HepG2 (cell line): Measurements from ENCODE around the gene TBX10. TPM values are rescaled to one million over a fixed set of nuclear protein-coding genes. Genes with fewer than 3 reads are reported as not detected.
"Not testable (repeated sequence)": the region's sequence is repeated elsewhere in the genome, so short reads cannot be mapped to it uniquely, and the experiment has no call there.

Experiments
- ATAC-seq: fragments of 200-7000 bp; cut with Tn5 transposase; 3 replicates; pipeline ENCODE4 v1.9.1; 2020; ENCODE audit warnings: mild to moderate bottlenecking, moderate library complexity
- BruUV-seq: library from RNA; stranded (reverse); fragments of 400-500 nt; replicated peaks from 2 replicates; lab custom pipeline; 2021; lab: Mats Ljungman, UMichigan
- CTCF ChIA-PET: fragments of 300-600 bp; formaldehyde crosslinking; extraction: SDS; loops from one replicate; lab custom pipeline; 2021; ENCODE audit warnings: low total read pairs, inconsistent platforms, low intra/inter-chr PET ratio; lab: Yijun Ruan, JAX
- POLR2A ChIA-PET: fragments of 350-600 bp; sonication (Branson Sonifier 250); formaldehyde crosslinking; loops from one replicate; lab custom pipeline; 2020; ENCODE audit warnings: antibody characterized with exemption, inconsistent platforms; lab: Yijun Ruan, JAX
- DNase-seq: peaks from one replicate; pipeline ENCODE4 v3.0.0-alpha.2; 2015; ENCODE audit warnings: low spot score
- FAIRE-seq: peaks from 3 replicates; lab custom pipeline; 2011; peaks lifted over from hg19 to GRCh38; lab: Jason Lieb, UNC
- H2AFZ ChIP-seq: one replicate; pipeline ENCODE4 v1.6.1; 2011; ENCODE audit warnings: low read length, inconsistent platforms
- H3K27ac ChIP-seq: fragments of 300-600 bp; 3 replicates; pipeline ENCODE4 v1.8.0; 2011; ENCODE audit warnings: mixed run types, mild to moderate bottlenecking, mixed read lengths, low read length, inconsistent platforms; ENCODE audit not compliant: insufficient read depth; ENCODE audit errors: extremely low read length
- H3K27me3 ChIP-seq, 2 experiments: fragments of 200-600 bp in 1 of 2; 2 replicates in 1 of 2; 3 replicates in 1 of 2; pipeline versions ENCODE4 v1.6.0 to v1.8.0; 2011; ENCODE audit warnings: low read length in 2 of 2, mild to moderate bottlenecking in 2 of 2, moderate library complexity in 2 of 2, inconsistent platforms in 1 of 2; ENCODE audit not compliant: insufficient read depth in 2 of 2, control insufficient read depth in 1 of 2
- H3K36me3 ChIP-seq, 2 experiments: fragments of 200-600 bp in 1 of 2; replicated peaks in 1 of 2; 2 replicates in 1 of 2; 3 replicates in 1 of 2; pipeline versions ENCODE4 v1.5.1 to v1.8.0; 2011; ENCODE audit warnings: low read length in 2 of 2, inconsistent platforms in 1 of 2; ENCODE audit not compliant: insufficient read depth in 2 of 2, control insufficient read depth in 1 of 2
- H3K4me1 ChIP-seq: 2 replicates; pipeline ENCODE4 v1.5.1; 2012; ENCODE audit warnings: low read length, inconsistent platforms; ENCODE audit not compliant: insufficient read depth
- H3K4me2 ChIP-seq: 2 replicates; pipeline ENCODE4 v1.6.0; 2011; ENCODE audit warnings: low read depth, low read length, inconsistent platforms
- H3K4me3 ChIP-seq, 3 experiments: fragments of 200-600 bp in 1 of 3; sonication (generic), shearing (Covaris generic) in 1 of 3; replicated peaks in 1 of 3; 2 replicates each; pipeline ENCODE4 v1.5.1; 2011 to 2016; ENCODE audit warnings: low read length in 3 of 3, inconsistent platforms in 2 of 3, low read depth in 2 of 3, mild to moderate bottlenecking in 2 of 3, control low read depth in 1 of 3, mixed read lengths in 1 of 3; ENCODE audit not compliant: insufficient read depth in 1 of 3
- H3K79me2 ChIP-seq: one replicate; pipeline ENCODE4 v1.6.1; 2011; ENCODE audit warnings: low read length, inconsistent platforms; ENCODE audit not compliant: insufficient read depth
- H3K9ac ChIP-seq: 2 replicates; pipeline ENCODE4 v1.6.0; 2011; ENCODE audit warnings: mild to moderate bottlenecking, low read depth, low read length, inconsistent platforms; ENCODE audit not compliant: insufficient read depth
- H3K9me3 ChIP-seq: 2 replicates; pipeline ENCODE4 v1.5.1; 2012; ENCODE audit warnings: mild to moderate bottlenecking, low read length
- H4K20me1 ChIP-seq: 2 replicates; pipeline ENCODE4 v1.6.0; 2011; ENCODE audit warnings: inconsistent platforms, mild to moderate bottlenecking, low read length, moderate library complexity; ENCODE audit not compliant: insufficient read depth
- BRD4 ChIP-seq: sonication (generic); formaldehyde crosslinking; IDR thresholded peaks from 2 replicates; pipeline ENCODE4 v1.4.0; 2020; ENCODE audit warnings: missing genetic modification reagents
- FOXJ3 ChIP-seq: sonication (generic); formaldehyde crosslinking; IDR thresholded peaks from 2 replicates; pipeline ENCODE4 v1.4.0; 2020; ENCODE audit warnings: missing genetic modification reagents, mild to moderate bottlenecking, borderline replicate concordance
- NFIB ChIP-seq: sonication (generic); formaldehyde crosslinking; IDR thresholded peaks from 2 replicates; pipeline ENCODE4 v1.9.0; 2021; ENCODE audit warnings: missing genetic modification reagents, mild to moderate bottlenecking, borderline replicate concordance
- TRAFD1 ChIP-seq: sonication (generic); formaldehyde crosslinking; IDR thresholded peaks from 2 replicates; pipeline ENCODE4 v1.5.1; 2020; ENCODE audit warnings: missing genetic modification reagents, mild to moderate bottlenecking, borderline replicate concordance
- UBTF ChIP-seq: sonication (generic); formaldehyde crosslinking; IDR thresholded peaks from 2 replicates; pipeline ENCODE4 v1.4.0; 2020; ENCODE audit warnings: mild to moderate bottlenecking, missing genetic modification reagents
- ZFP1 ChIP-seq: IDR thresholded peaks from 2 replicates; pipeline ENCODE4 v1.6.1; 2016
- ZMYM3 ChIP-seq: sonication (generic); formaldehyde crosslinking; IDR thresholded peaks from 2 replicates; pipeline ENCODE4 v1.5.1; 2020; ENCODE audit warnings: mild to moderate bottlenecking, missing genetic modification reagents
- ZNF281 ChIP-seq: sonication (generic); formaldehyde crosslinking; IDR thresholded peaks from 2 replicates; pipeline ENCODE4 v1.4.0; 2020; ENCODE audit warnings: missing genetic modification reagents, borderline replicate concordance
- ZNF441 ChIP-seq: sonication (generic); formaldehyde crosslinking; IDR thresholded peaks from 2 replicates; pipeline ENCODE4 v1.7.0; 2021; ENCODE audit warnings: missing genetic modification reagents, borderline replicate concordance
- ZNF496 ChIP-seq: sonication (generic); formaldehyde crosslinking; IDR thresholded peaks from 2 replicates; pipeline ENCODE4 v1.8.1; 2023; ENCODE audit warnings: mild to moderate bottlenecking, moderate library complexity, missing genetic modification reagents; ENCODE audit not compliant: insufficient replicate concordance
- ZSCAN22 ChIP-seq: sonication (generic); formaldehyde crosslinking; IDR thresholded peaks from 2 replicates; pipeline ENCODE4 v1.4.0; 2020; ENCODE audit warnings: mild to moderate bottlenecking, missing genetic modification reagents
- WGBS: methylation state at CpG from one replicate; pipeline ENCODE4 v1.1.6; 2017; ENCODE audit warnings: low lambda C conversion rate; 5-methylcytosine and 5-hydroxymethylcytosine counted together
- in situ Hi-C: cut with HindIII; loops from 2 replicates; pipeline ENCODE4 v1.10.0; 2017; ENCODE audit warnings: low pct_unique_long_range_greater_than_20kb; ENCODE audit not compliant: extremely low pct_ligation_motif_present
- intact Hi-C: fragments of 100-400 bp; cut with micrococcal nuclease; formaldehyde crosslinking; loops from one replicate; pipeline ENCODE4 v1.10.0; 2022; ENCODE audit not compliant: unreplicated experiment
- polyA plus RNA-seq, 8 experiments: library from polyadenylated mRNA; depleted of rRNA in 3 of 8; stranded (reverse) in 7 of 8; unstranded in 1 of 8; fragments of >200 nt; fragmentation: Illumina TruSeq in 4 of 8; extraction: Trizol in 4 of 8; gene quantifications; 2 replicates each; pipeline versions ENCODE4 v1.2.1 to v1.2.3, GENCODE V29; 2011 to 2016; ENCODE audit warnings: low read depth in 4 of 8, missing spikeins in 1 of 8, mixed read lengths in 1 of 8; ENCODE audit not compliant: insufficient read depth in 1 of 8
- total RNA-seq, 5 experiments: library from RNA; depleted of rRNA; stranded (reverse); fragments of >200 nt; fragmentation: Illumina TruSeq; extraction: Trizol; gene quantifications; 2 replicates each; pipeline ENCODE4 v1.2.3, GENCODE V29; 2016; ENCODE audit warnings: low read depth in 1 of 5

TBX10 gene
- total and polyA plus RNA-seq, 2 of the 13 experiments (the other 11 are each of a cell fraction or from before 2014, with no cell fraction given), result 0.27 to 1.7 TPM

GRCh38 chr11:67592880-67593564 is 46.5 kb downstream of the TBX10 start (continued):
- TF ChIP-seq FOXJ3 (CRISPR knock-in tag), result no peak
- TF ChIP-seq ZMYM3, result 0 out of 2 replicates have a peak, but pooled peaks have one; percentile 15
- TF ChIP-seq ZSCAN22 (CRISPR knock-in tag), result no peak
- no peak for TF ChIP-seq ZFP1 (CRISPR knock-in tag)
- no peak for TF ChIP-seq BRD4 (CRISPR knock-in tag)
- no peak for TF ChIP-seq ZNF281
- no peak for TF ChIP-seq ZNF496 (CRISPR knock-in tag)
- TF ChIP-seq TRAFD1 (CRISPR knock-in tag), result no peak
- TF ChIP-seq UBTF (CRISPR knock-in tag), result peak; percentile 21; the same call in 1 of the 2 replicates
- TF ChIP-seq ZNF441 (CRISPR knock-in tag), result peak; percentile 78
- no peak for TF ChIP-seq NFIB (CRISPR knock-in tag)

- H3K27me3 ChIP-seq, H3K9ac ChIP-seq, ATAC-seq, H3K9me3 ChIP-seq, H2AFZ ChIP-seq, CTCF ChIA-PET, H3K36me3 ChIP-seq, H3K27ac ChIP-seq, intact Hi-C loops, BruUV-seq, FAIRE-seq, DNase-seq, H3K4me2 ChIP-seq, POLR2A ChIA-PET, in situ Hi-C loops, H4K20me1 ChIP-seq, H3K4me3 ChIP-seq, H3K79me2 ChIP-seq: not testable (repeated sequence)
- peaks cover 12% of the 10 kb centered on the region for H3K4me1 ChIP-seq
- WGBS, result 26% methylated on average over 11 of the region's 11 CpGs
Observed at GRCh38 chr11:67588899-67589415, 50.6 kb downstream of the TBX10 start.
